IPS-18a (cell line): Measurements from ENCODE around the gene AMELX.

Source experiments
- H3K27ac ChIP-seq: one replicate; pipeline ENCODE4 v1.5.1; 2013; ENCODE audit warnings: low read length
- H3K27me3 ChIP-seq: one replicate; pipeline ENCODE4 v1.6.1; 2013; ENCODE audit warnings: mild to moderate bottlenecking, low read length; ENCODE audit not compliant: control insufficient read depth, insufficient read depth
- H3K36me3 ChIP-seq: one replicate; pipeline ENCODE4 v1.6.1; 2013; ENCODE audit warnings: low read depth, low read length; ENCODE audit not compliant: control insufficient read depth
- H3K4me1 ChIP-seq: one replicate; pipeline ENCODE4 v1.6.1; 2013; ENCODE audit warnings: low read depth, low read length; ENCODE audit not compliant: control insufficient read depth
- H3K4me3 ChIP-seq: one replicate; pipeline ENCODE4 v1.5.1; 2013; ENCODE audit warnings: low read length
- H3K9ac ChIP-seq: one replicate; pipeline ENCODE4 v1.6.1; 2013; ENCODE audit warnings: mild to moderate bottlenecking, low read length, moderate library complexity
- H3K9me3 ChIP-seq: one replicate; pipeline ENCODE4 v1.6.1; 2013; ENCODE audit warnings: low read depth, low read length; ENCODE audit not compliant: control insufficient read depth

The AMELX gene

GRCh38 chrX:11269996-11270395 is 23.2 kb upstream of the AMELX start:
- no peak overlapping the region for H3K4me3 ChIP-seq
- H3K4me1 ChIP-seq, result no peaks in the 10 kb centered on the region
- H3K9me3 ChIP-seq, result no peaks in the 10 kb centered on the region
- H3K36me3 ChIP-seq, result no peaks in the 10 kb centered on the region
- no peak overlapping the region for H3K9ac ChIP-seq
- H3K27ac ChIP-seq, result no peak overlapping the region
- no peaks in the 10 kb centered on the region for H3K27me3 ChIP-seq

GRCh38 chrX:11272290-11272689 is 20.9 kb upstream of the AMELX start:
- Histone ChIP-seq H3K4me1 (no peaks in the 10 kb centered on the region), H3K27ac (no peak overlapping the region), H3K4me3 (no peak overlapping the region), H3K27me3 (no peaks in the 10 kb centered on the region), H3K9ac (no peak overlapping the region), H3K9me3 (no peaks in the 10 kb centered on the region), H3K36me3 (no peaks in the 10 kb centered on the region)

GRCh38 chrX:11272863-11273262 is 20.4 kb upstream of the AMELX start:
- H3K4me3 ChIP-seq, result no peak overlapping the region
- no peak overlapping the region for H3K27ac ChIP-seq
- no peaks in the 10 kb centered on the region for H3K27me3 ChIP-seq
- H3K9ac ChIP-seq, result no peak overlapping the region
- no peaks in the 10 kb centered on the region for H3K4me1 ChIP-seq
- no peaks in the 10 kb centered on the region for H3K36me3 ChIP-seq
- H3K9me3 ChIP-seq, result no peaks in the 10 kb centered on the region

- Histone ChIP-seq H3K27ac (no peak overlapping the region), H3K4me3 (no peak overlapping the region), H3K9me3 (no peaks in the 10 kb centered on the region), H3K4me1 (no peaks in the 10 kb centered on the region), H3K36me3 (no peaks in the 10 kb centered on the region), H3K9ac (no peak overlapping the region), H3K27me3 (no peaks in the 10 kb centered on the region)
Measured at GRCh38 chrX:11273544-11273943, 19.7 kb upstream of the AMELX start.

- Histone ChIP-seq H3K4me1 (no peaks in the 10 kb centered on the region), H3K9me3 (no peaks in the 10 kb centered on the region), H3K9ac (no peak overlapping the region), H3K27ac (no peak overlapping the region), H3K36me3 (no peaks in the 10 kb centered on the region), H3K27me3 (no peaks in the 10 kb centered on the region), H3K4me3 (no peak overlapping the region)
Measured at GRCh38 chrX:11282043-11282442, 11.2 kb upstream of the AMELX start.

GRCh38 chrX:11285651-11286050 is 7.6 kb upstream of the AMELX start:
- Histone ChIP-seq H3K4me3 (no peak overlapping the region), H3K4me1 (no peaks in the 10 kb centered on the region), H3K27me3 (no peaks in the 10 kb centered on the region), H3K9me3 (no peaks in the 10 kb centered on the region), H3K27ac (no peak overlapping the region), H3K9ac (no peak overlapping the region), H3K36me3 (no peaks in the 10 kb centered on the region)

GRCh38 chrX:11287505-11287904 is 5.7 kb upstream of the AMELX start:
- no peak overlapping the region for H3K9ac ChIP-seq
- no peaks in the 10 kb centered on the region for H3K27me3 ChIP-seq
- no peak overlapping the region for H3K4me3 ChIP-seq
- no peak overlapping the region for H3K27ac ChIP-seq
- no peaks in the 10 kb centered on the region for H3K9me3 ChIP-seq
- no peaks in the 10 kb centered on the region for H3K4me1 ChIP-seq
- H3K36me3 ChIP-seq, result no peaks in the 10 kb centered on the region

GRCh38 chrX:11290416-11291102 is 2.7 kb upstream of the AMELX start:
- no peak overlapping the region for H3K9ac ChIP-seq
- no peaks in the 10 kb centered on the region for H3K36me3 ChIP-seq
- no peaks in the 10 kb centered on the region for H3K4me1 ChIP-seq
- H3K4me3 ChIP-seq, result no peak overlapping the region
- H3K27me3 ChIP-seq, result peaks cover 4% of the 10 kb centered on the region
- H3K9me3 ChIP-seq, result no peaks in the 10 kb centered on the region
- no peak overlapping the region for H3K27ac ChIP-seq

GRCh38 chrX:11296051-11296450 is 2.8 kb downstream of the AMELX start:
- Histone ChIP-seq H3K27me3 (peaks cover 4% of the 10 kb centered on the region), H3K9me3 (no peaks in the 10 kb centered on the region), H3K4me1 (peaks cover 10% of the 10 kb centered on the region), H3K4me3 (no peak overlapping the region), H3K36me3 (no peaks in the 10 kb centered on the region), H3K9ac (no peak overlapping the region), H3K27ac (no peak overlapping the region)

GRCh38 chrX:11298600-11298999 is 5.4 kb downstream of the AMELX start:
- H3K27me3 ChIP-seq, result peaks cover 4% of the 10 kb centered on the region
- H3K36me3 ChIP-seq, result no peaks in the 10 kb centered on the region
- H3K4me3 ChIP-seq, result no peak overlapping the region
- H3K9me3 ChIP-seq, result no peaks in the 10 kb centered on the region
- H3K9ac ChIP-seq, result no peak overlapping the region
- peaks cover 10% of the 10 kb centered on the region for H3K4me1 ChIP-seq
- no peak overlapping the region for H3K27ac ChIP-seq

- H3K4me3 ChIP-seq, result no peak overlapping the region
- no peaks in the 10 kb centered on the region for H3K27me3 ChIP-seq
- no peaks in the 10 kb centered on the region for H3K9me3 ChIP-seq
- H3K27ac ChIP-seq, result no peak overlapping the region
- H3K36me3 ChIP-seq, result no peaks in the 10 kb centered on the region
- no peak overlapping the region for H3K9ac ChIP-seq
- H3K4me1 ChIP-seq, result peaks cover 10% of the 10 kb centered on the region
Measured at GRCh38 chrX:11304829-11305228, 11.6 kb downstream of the AMELX start.

- no peaks in the 10 kb centered on the region for H3K36me3 ChIP-seq
- H3K4me1 ChIP-seq, result peaks cover 10% of the 10 kb centered on the region
- no peak overlapping the region for H3K27ac ChIP-seq
- H3K9me3 ChIP-seq, result no peaks in the 10 kb centered on the region
- no peak overlapping the region for H3K4me3 ChIP-seq
- H3K27me3 ChIP-seq, result no peaks in the 10 kb centered on the region
- H3K9ac ChIP-seq, result no peak overlapping the region
Measured at GRCh38 chrX:11305641-11306040, 12.4 kb downstream of the AMELX start.
